Measurements from ENCODE around the gene ZBTB39.

The ZBTB39 gene

GRCh38 chr12:57049119-57049446 is 42.7 kb upstream of the ZBTB39 start:
- CTCF ChIA-PET, result interaction anchor here (1.0 to 13.2 kb wide), 7 partner anchors 11 to 454 kb away, joined by 3 to 164 read pairs (median 5); partner anchors contain the start of gene ZBTB39
- H3K4me3 ChIP-seq (ENCODE audit: low read depth, low read length), result no peak overlapping the region
- no peak for DNase-seq (ENCODE audit: low read depth, low spot score)
- no peak for TF ChIP-seq CTCF (IDR thresholded peaks at IDR 0.05; ENCODE audit: insufficient read depth, low read length, missing control alignments)
- POLR2A ChIA-PET, result no interaction called here

- POLR2A ChIA-PET, result no interaction called here
- no peak for DNase-seq (ENCODE audit: low read depth, low spot score)
- H3K4me3 ChIP-seq (ENCODE audit: low read depth, low read length), result no peak overlapping the region
- CTCF ChIA-PET, result interaction anchor here (0.6 to 13.2 kb wide), 11 partner anchors 10 to 454 kb away, joined by 3 to 164 read pairs (median 4); partner anchors contain the start of gene ZBTB39
- TF ChIP-seq CTCF (IDR thresholded peaks at IDR 0.05; ENCODE audit: insufficient read depth, low read length, missing control alignments), result no peak
These were observed 42.2 kb upstream of the ZBTB39 start for GRCh38 chr12:57048423-57049118.

- CTCF ChIA-PET, result interaction anchor here (0.6 to 13.2 kb wide), 12 partner anchors 10 to 453 kb away, joined by 3 to 164 read pairs (median 4); partner anchors contain the start of gene ZBTB39
- TF ChIP-seq CTCF (IDR thresholded peaks at IDR 0.05; ENCODE audit: insufficient read depth, low read length, missing control alignments), result no peak
- DNase-seq (ENCODE audit: low read depth, low spot score), result no peak
- POLR2A ChIA-PET, result no interaction called here
- no peak overlapping the region for H3K4me3 ChIP-seq (ENCODE audit: low read depth, low read length)
These were observed 41.6 kb upstream of the ZBTB39 start for GRCh38 chr12:57047981-57048380.

- POLR2A ChIA-PET, result no interaction called here
- H3K4me3 ChIP-seq (ENCODE audit: low read depth, low read length), result no peak overlapping the region
- CTCF ChIA-PET, result interaction anchor here (0.7 to 13.2 kb wide), 10 partner anchors 9 to 289 kb away, joined by 3 to 164 read pairs (median 4); partner anchors contain the start of gene ZBTB39
- DNase-seq (ENCODE audit: low read depth, low spot score), result no peak
- TF ChIP-seq CTCF (IDR thresholded peaks at IDR 0.05; ENCODE audit: insufficient read depth, low read length, missing control alignments), result no peak
These were observed 40.9 kb upstream of the ZBTB39 start for GRCh38 chr12:57046947-57047890.

GRCh38 chr12:57046086-57046791 is 39.9 kb upstream of the ZBTB39 start:
- DNase-seq (ENCODE audit: low read depth, low spot score), result no peak
- no peak for TF ChIP-seq CTCF (IDR thresholded peaks at IDR 0.05; ENCODE audit: insufficient read depth, low read length, missing control alignments)
- ChIA-PET CTCF (interaction anchor here (1.0 to 13.2 kb wide), 3 partner anchors 14 to 288 kb away, joined by 4 to 164 read pairs (median 92); partner anchors contain the start of gene ZBTB39), POLR2A (no interaction called here)
- H3K4me3 ChIP-seq (ENCODE audit: low read depth, low read length), result no peak overlapping the region

Measured in AG04449 (cell line).